ENCODE measurements around the gene XAGE3. TPM values are rescaled to one million over a fixed set of nuclear protein-coding genes. Genes with fewer than 3 reads are reported as not detected.
"Not testable (repeated sequence)": the region's sequence is repeated elsewhere in the genome, so short reads cannot be mapped to it uniquely, and the experiment has no call there.

XAGE3 gene
- total and polyA plus RNA-seq, 2 experiments from 2014 or later, result not detected

GRCh38 chrX:52874661-52875060 lies 6.8 kb upstream of the XAGE3 start:
- 42 to 65% methylated on average over 4 to 5 of the region's 5 CpGs for WGBS, 2 experiments (ENCODE audit: low coverage in 1 of 2, low lambda C conversion rate in 2 of 2, missing lambda C conversion rate in 2 of 2)
- TF ChIP-seq EZH2phosphoT487 (IDR thresholded peaks at IDR 0.05; ENCODE audit: insufficient read depth, low read depth) (no peak), EZH2 (IDR thresholded peaks at IDR 0.05; ENCODE audit: insufficient read depth, poor library complexity, severe bottlenecking) (no peak)
- DNase-seq, result no peak
- Histone ChIP-seq H3K4me3 (no peak overlapping the region), H3K79me2 (ENCODE audit: insufficient read depth) (no peaks in the 10 kb centered on the region), H3K36me3 (ENCODE audit: low read depth) (no peaks in the 10 kb centered on the region), H3K4me2 (ENCODE audit: unreplicated experiment) (no peak overlapping the region), H2AFZ (no peak overlapping the region), H3K27ac (no peak overlapping the region), H3K27me3 (replicated peaks; ENCODE audit: insufficient read depth) (no peaks in the 10 kb centered on the region), H3K9me2 (ENCODE audit: insufficient read depth) (no peaks in the 10 kb centered on the region), H4K20me1 (ENCODE audit: insufficient read depth) (no peaks in the 10 kb centered on the region), H3K4me1 (ENCODE audit: insufficient read depth) (no peaks in the 10 kb centered on the region), H3K9ac (no peak overlapping the region), H3F3A (ENCODE audit: insufficient read depth) (no peaks in the 10 kb centered on the region), H3K9me3 (ENCODE audit: low read depth) (no peaks in the 10 kb centered on the region)
- in situ Hi-C loops (cut with MboI), result loop anchor here (25.0 kb wide), 1 partner anchor 287 kb away; no protein-coding TSS in a partner anchor

- not testable (repeated sequence) for H3K4me2 ChIP-seq (ENCODE audit: unreplicated experiment); DNase-seq; H3K9me3 ChIP-seq (ENCODE audit: low read depth); H3K79me2 ChIP-seq (ENCODE audit: insufficient read depth); H3K36me3 ChIP-seq (ENCODE audit: low read depth); H3F3A ChIP-seq (ENCODE audit: insufficient read depth); H3K4me3 ChIP-seq; H4K20me1 ChIP-seq (ENCODE audit: insufficient read depth); H3K9ac ChIP-seq; H2AFZ ChIP-seq; H3K4me1 ChIP-seq (ENCODE audit: insufficient read depth); H3K27me3 ChIP-seq (replicated peaks; ENCODE audit: insufficient read depth); H3K9me2 ChIP-seq (ENCODE audit: insufficient read depth); H3K27ac ChIP-seq
- in situ Hi-C loops (cut with MboI), result loop anchor here (25.0 kb wide), 1 partner anchor 287 kb away; no protein-coding TSS in a partner anchor
Observed at GRCh38 chrX:52873825-52874224, 5.9 kb upstream of the XAGE3 start.

GRCh38 chrX:52870046-52870445 lies 2.2 kb upstream of the XAGE3 start:
- no peaks in the 10 kb centered on the region for H4K20me1 ChIP-seq (ENCODE audit: insufficient read depth)
- no peaks in the 10 kb centered on the region for H3K79me2 ChIP-seq (ENCODE audit: insufficient read depth)
- no peaks in the 10 kb centered on the region for H3K36me3 ChIP-seq (ENCODE audit: low read depth)
- no peak overlapping the region for H3K27ac ChIP-seq
- WGBS, 2 experiments (ENCODE audit: low coverage in 1 of 2, low lambda C conversion rate in 2 of 2, missing lambda C conversion rate in 2 of 2), result 0 to 41% methylated on average over 1 of the region's 1 CpG
- H2AFZ ChIP-seq, result no peak overlapping the region
- TF ChIP-seq EZH2phosphoT487 (IDR thresholded peaks at IDR 0.05; ENCODE audit: insufficient read depth, low read depth) (no peak), EZH2 (IDR thresholded peaks at IDR 0.05; ENCODE audit: insufficient read depth, poor library complexity, severe bottlenecking) (no peak)
- no peaks in the 10 kb centered on the region for H3K9me3 ChIP-seq (ENCODE audit: low read depth)
- DNase-seq, result peak; percentile 3
- in situ Hi-C loops (cut with MboI), result loop anchor here (25.0 kb wide), 1 partner anchor 283 kb away; no protein-coding TSS in a partner anchor
- H3K9ac ChIP-seq, result no peak overlapping the region
- H3K4me1 ChIP-seq (ENCODE audit: insufficient read depth), result no peaks in the 10 kb centered on the region
- no peak overlapping the region for H3K4me2 ChIP-seq (ENCODE audit: unreplicated experiment)
- H3K9me2 ChIP-seq (ENCODE audit: insufficient read depth), result no peaks in the 10 kb centered on the region
- H3K27me3 ChIP-seq (replicated peaks; ENCODE audit: insufficient read depth), result no peaks in the 10 kb centered on the region
- H3K4me3 ChIP-seq, result no peak overlapping the region
- H3F3A ChIP-seq (ENCODE audit: insufficient read depth), result no peaks in the 10 kb centered on the region

- no peaks in the 10 kb centered on the region for H3K36me3 ChIP-seq (ENCODE audit: low read depth)
- H3K9me3 ChIP-seq (ENCODE audit: low read depth), result no peaks in the 10 kb centered on the region
- no peak overlapping the region for H3K27ac ChIP-seq
- in situ Hi-C loops (cut with MboI), result loop anchor here (25.0 kb wide), 1 partner anchor 278 kb away; no protein-coding TSS in a partner anchor
- no peak overlapping the region for H3K4me3 ChIP-seq
- WGBS, 2 experiments (ENCODE audit: low coverage in 1 of 2, low lambda C conversion rate in 2 of 2, missing lambda C conversion rate in 2 of 2), result 38 to 46% methylated on average over 6 of the region's 6 CpGs
- DNase-seq, result no peak
- no peak overlapping the region for H3K9ac ChIP-seq
- peaks cover 3% of the 10 kb centered on the region; the same call in 1 of the 2 replicates for H3K27me3 ChIP-seq (replicated peaks; ENCODE audit: insufficient read depth)
- H3F3A ChIP-seq (ENCODE audit: insufficient read depth), result no peaks in the 10 kb centered on the region
- no peak overlapping the region for H2AFZ ChIP-seq
- H3K79me2 ChIP-seq (ENCODE audit: insufficient read depth), result no peaks in the 10 kb centered on the region
- no peaks in the 10 kb centered on the region for H3K4me1 ChIP-seq (ENCODE audit: insufficient read depth)
- H3K4me2 ChIP-seq (ENCODE audit: unreplicated experiment), result no peak overlapping the region
- no peak for TF ChIP-seq EZH2 (IDR thresholded peaks at IDR 0.05; ENCODE audit: insufficient read depth, poor library complexity, severe bottlenecking)
- no peak for TF ChIP-seq EZH2phosphoT487 (IDR thresholded peaks at IDR 0.05; ENCODE audit: insufficient read depth, low read depth)
- no peaks in the 10 kb centered on the region for H4K20me1 ChIP-seq (ENCODE audit: insufficient read depth)
- H3K9me2 ChIP-seq (ENCODE audit: insufficient read depth), result no peaks in the 10 kb centered on the region
Observed at GRCh38 chrX:52865343-52865998, 2.4 kb downstream of the XAGE3 start.

GRCh38 chrX:52856991-52857525 lies 10.8 kb downstream of the XAGE3 start:
- H3K9me3 ChIP-seq (ENCODE audit: low read depth); H3K4me3 ChIP-seq; H3K9me2 ChIP-seq (ENCODE audit: insufficient read depth); H3K27me3 ChIP-seq (replicated peaks; ENCODE audit: insufficient read depth); H3K36me3 ChIP-seq (ENCODE audit: low read depth); H3F3A ChIP-seq (ENCODE audit: insufficient read depth); H2AFZ ChIP-seq; H4K20me1 ChIP-seq (ENCODE audit: insufficient read depth); H3K9ac ChIP-seq; H3K4me2 ChIP-seq (ENCODE audit: unreplicated experiment); H3K79me2 ChIP-seq (ENCODE audit: insufficient read depth); H3K27ac ChIP-seq: not testable (repeated sequence)
- H3K4me1 ChIP-seq (ENCODE audit: insufficient read depth), result peaks cover 13% of the 10 kb centered on the region
- WGBS, 2 experiments (ENCODE audit: low coverage in 1 of 2, low lambda C conversion rate in 2 of 2, missing lambda C conversion rate in 2 of 2), result 19 to 34% methylated on average over 4 of the region's 4 CpGs
- DNase-seq, result peak; percentile 3
- in situ Hi-C loops (cut with MboI), result loop anchor here (25.0 kb wide), 1 partner anchor 270 kb away; no protein-coding TSS in a partner anchor

All from GM23248 (cell line).